Measurements from ENCODE around the gene CHRNB1. TPM values are rescaled to one million over a fixed set of nuclear protein-coding genes. Genes with fewer than 3 reads are reported as not detected.
A peak's percentile ranks its signal among the peaks of the same experiment; 100 is the strongest.

Gene CHRNB1
- polyA plus RNA-seq (2013, experiment 1 of 2), result 7.0 TPM
- 7.2 TPM for polyA plus RNA-seq (2013, experiment 2 of 2)

- Histone ChIP-seq H2BK120ac (ENCODE audit: low read depth, low read length) (no peak within 1 kb of the TSS), H3K27ac (ENCODE audit: low read depth, low read length) (no peak within 1 kb of the TSS), H3K4me3 (ENCODE audit: low read length) (peak within 1 kb of the TSS; percentile 17), H4K5ac (ENCODE audit: low read length) (no peak within 1 kb of the TSS), H3K27me3 (ENCODE audit: insufficient read depth, low read length, poor library complexity) (no peaks in the 10 kb centered on the region), H2AK5ac (ENCODE audit: low read length) (no peak within 1 kb of the TSS), H3K36me3 (ENCODE audit: control insufficient read depth, insufficient read depth, low read length) (no peaks in the 10 kb centered on the region), H3K4me2 (ENCODE audit: low read length) (peak within 1 kb of the TSS; percentile 83), H3K18ac (ENCODE audit: low read length) (no peak within 1 kb of the TSS), H3K79me1 (ENCODE audit: low read length) (no peaks in the 10 kb centered on the region), H3K23ac (ENCODE audit: low read length) (no peak within 1 kb of the TSS), H3K56ac (ENCODE audit: low read length) (peak within 1 kb of the TSS; percentile 89), H3K4ac (ENCODE audit: low read depth, low read length) (no peak within 1 kb of the TSS), H3K4me1 (ENCODE audit: control insufficient read depth, low read depth, low read length) (peaks cover 2% of the 10 kb centered on the region), H3K9ac (ENCODE audit: low read length) (peak within 1 kb of the TSS; percentile 50), H3K79me2 (ENCODE audit: control insufficient read depth, insufficient read depth, low read length) (no peaks in the 10 kb centered on the region), H4K8ac (ENCODE audit: low read depth, low read length) (no peak within 1 kb of the TSS), H2BK5ac (ENCODE audit: low read length) (no peak within 1 kb of the TSS), H2BK15ac (replicated peaks; ENCODE audit: low read depth) (no peak within 1 kb of the TSS)
- WGBS (ENCODE audit: extremely low coverage, insufficient coverage, low lambda C conversion rate), result no CpG with 5 or more reads among the region's 51 CpGs
- DNase-seq, result peak; percentile 87
Observed at GRCh38 chr17:7444682-7445618, at the start of gene CHRNB1. Gene CHRNB1 (plus strand): TSS chr17:7445061. CDS start chr17:7445128, 67 bp downstream.

DNA sequence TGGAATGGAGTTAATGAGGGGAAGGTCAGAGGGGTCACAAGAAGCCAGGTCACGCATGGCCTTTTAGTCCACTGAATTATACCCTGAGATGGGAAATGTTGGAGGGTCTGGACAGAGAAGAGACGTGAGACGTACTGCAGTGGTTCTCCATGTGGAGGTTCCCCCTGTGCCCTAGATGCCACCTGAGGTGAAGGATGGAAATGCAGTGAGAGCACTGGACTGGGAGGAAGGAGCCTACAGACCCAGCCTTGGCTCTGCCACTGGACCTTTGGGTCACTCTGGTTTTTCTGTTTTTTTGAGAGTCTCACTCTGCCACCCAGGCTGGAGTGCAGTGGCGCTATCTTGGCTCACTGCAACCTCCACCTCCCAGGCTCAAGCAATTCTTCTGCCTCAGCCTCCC is 48.7 kb upstream of the CHRNB1 start:
- H3K27me3 ChIP-seq (ENCODE audit: insufficient read depth, low read length, poor library complexity), result no peaks in the 10 kb centered on the region
- no peak overlapping the region for H2AK5ac ChIP-seq (ENCODE audit: low read length)
- H3K4me3 ChIP-seq (ENCODE audit: low read length), result no peak overlapping the region
- H3K23ac ChIP-seq (ENCODE audit: low read length), result no peak overlapping the region
- no peak overlapping the region for H2BK120ac ChIP-seq (ENCODE audit: low read depth, low read length)
- H4K5ac ChIP-seq (ENCODE audit: low read length), result no peak overlapping the region
- H3K79me1 ChIP-seq (ENCODE audit: low read length), result no peaks in the 10 kb centered on the region
- H3K56ac ChIP-seq (ENCODE audit: low read length), result no peak overlapping the region
- no CpG with 5 or more reads among the region's 4 CpGs for WGBS (ENCODE audit: extremely low coverage, insufficient coverage, low lambda C conversion rate)
- H2BK5ac ChIP-seq (ENCODE audit: low read length), result no peak overlapping the region
- no peak overlapping the region for H4K8ac ChIP-seq (ENCODE audit: low read depth, low read length)
- H3K9ac ChIP-seq (ENCODE audit: low read length), result no peak overlapping the region
- no peak overlapping the region for H3K4me2 ChIP-seq (ENCODE audit: low read length)
- H3K18ac ChIP-seq (ENCODE audit: low read length), result no peak overlapping the region
- no peaks in the 10 kb centered on the region for H3K4me1 ChIP-seq (ENCODE audit: control insufficient read depth, low read depth, low read length)
- no peak overlapping the region for H3K27ac ChIP-seq (ENCODE audit: low read depth, low read length)
- no peaks in the 10 kb centered on the region for H3K79me2 ChIP-seq (ENCODE audit: control insufficient read depth, insufficient read depth, low read length)
- H3K36me3 ChIP-seq (ENCODE audit: control insufficient read depth, insufficient read depth, low read length), result peaks cover 1% of the 10 kb centered on the region
- H2BK15ac ChIP-seq (replicated peaks; ENCODE audit: low read depth), result no peak overlapping the region
- no peak overlapping the region for H3K4ac ChIP-seq (ENCODE audit: low read depth, low read length)
- DNase-seq, result no peak

DNA sequence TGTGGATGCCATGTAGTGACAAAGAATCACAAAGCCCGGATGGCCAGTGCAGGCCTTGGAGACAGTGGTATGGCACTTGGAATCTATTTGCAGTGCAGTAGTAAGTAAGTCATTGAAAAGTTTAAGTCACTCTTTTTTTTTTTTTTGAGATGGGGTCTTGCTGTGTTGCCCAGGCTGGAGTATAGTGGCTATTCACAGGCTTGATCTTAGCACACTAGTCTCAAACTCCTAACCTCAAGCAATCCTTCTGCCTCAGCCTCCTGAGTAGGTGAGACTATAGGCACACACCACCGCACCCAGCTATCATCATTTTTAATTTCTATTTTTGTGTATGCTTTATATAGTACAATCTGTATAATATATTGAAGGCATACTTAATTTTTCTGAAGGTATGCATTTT is 46.2 kb upstream of the CHRNB1 start:
- Histone ChIP-seq H3K27ac (ENCODE audit: low read depth, low read length) (no peak overlapping the region), H3K79me1 (ENCODE audit: low read length) (no peaks in the 10 kb centered on the region), H3K27me3 (ENCODE audit: insufficient read depth, low read length, poor library complexity) (no peaks in the 10 kb centered on the region), H3K4me3 (ENCODE audit: low read length) (no peak overlapping the region), H3K79me2 (ENCODE audit: control insufficient read depth, insufficient read depth, low read length) (no peaks in the 10 kb centered on the region), H4K8ac (ENCODE audit: low read depth, low read length) (no peak overlapping the region), H3K9ac (ENCODE audit: low read length) (no peak overlapping the region), H3K18ac (ENCODE audit: low read length) (no peak overlapping the region), H3K23ac (ENCODE audit: low read length) (no peak overlapping the region), H3K4me1 (ENCODE audit: control insufficient read depth, low read depth, low read length) (peaks cover 2% of the 10 kb centered on the region), H2BK15ac (replicated peaks; ENCODE audit: low read depth) (no peak overlapping the region), H2BK120ac (ENCODE audit: low read depth, low read length) (no peak overlapping the region), H3K36me3 (ENCODE audit: control insufficient read depth, insufficient read depth, low read length) (no peaks in the 10 kb centered on the region), H2BK5ac (ENCODE audit: low read length) (no peak overlapping the region), H4K5ac (ENCODE audit: low read length) (no peak overlapping the region), H2AK5ac (ENCODE audit: low read length) (no peak overlapping the region), H3K4ac (ENCODE audit: low read depth, low read length) (no peak overlapping the region), H3K56ac (ENCODE audit: low read length) (no peak overlapping the region), H3K4me2 (ENCODE audit: low read length) (no peak overlapping the region)
- no peak for DNase-seq
- WGBS (ENCODE audit: extremely low coverage, insufficient coverage, low lambda C conversion rate), result no CpG with 5 or more reads among the region's 2 CpGs

DNA sequence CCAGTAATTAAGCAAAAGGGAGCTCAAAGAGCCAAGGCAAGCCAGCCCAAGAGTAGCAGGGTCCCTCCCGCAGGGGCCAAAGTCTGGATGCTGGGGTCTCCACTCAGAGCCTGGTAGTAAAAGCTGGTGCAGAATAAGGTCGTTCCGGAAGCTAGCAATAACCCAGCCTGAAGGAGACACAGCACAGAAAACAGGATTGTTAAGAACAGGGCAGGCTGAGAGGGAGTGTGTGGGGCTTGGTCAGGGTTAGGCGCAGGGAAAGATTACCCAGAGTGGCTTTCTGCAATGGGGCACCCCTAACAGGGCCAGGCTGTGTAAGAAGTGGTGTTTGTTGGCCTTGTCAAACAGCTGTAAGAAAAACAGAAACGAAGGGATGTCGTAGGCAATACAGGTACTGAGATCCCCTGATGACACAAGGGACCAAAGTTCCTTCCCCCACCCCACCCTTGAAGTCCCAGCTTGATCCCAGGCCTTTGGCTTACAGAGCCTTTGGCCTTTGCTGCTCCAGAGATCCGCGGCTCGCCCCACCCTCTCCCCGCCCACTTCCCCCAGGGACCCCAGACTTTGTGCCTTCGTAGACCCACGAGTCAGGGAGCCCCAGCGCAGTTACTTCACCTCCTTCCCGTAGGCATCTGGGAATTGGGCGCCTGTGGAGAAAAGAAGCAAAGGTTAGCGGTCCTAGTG is 41.7 kb upstream of the CHRNB1 start:
- H3K4me1 ChIP-seq (ENCODE audit: control insufficient read depth, low read depth, low read length), result peaks cover 9% of the 10 kb centered on the region
- DNase-seq, result peak; percentile 61
- peak overlapping the region; percentile 38 for H3K4me3 ChIP-seq (ENCODE audit: low read length)
- peak overlapping the region; percentile 91 for H3K18ac ChIP-seq (ENCODE audit: low read length)
- H3K27me3 ChIP-seq (ENCODE audit: insufficient read depth, low read length, poor library complexity), result no peaks in the 10 kb centered on the region
- H4K8ac ChIP-seq (ENCODE audit: low read depth, low read length), result no peak overlapping the region
- H4K5ac ChIP-seq (ENCODE audit: low read length), result no peak overlapping the region
- peak overlapping the region; percentile 19 for H3K4me2 ChIP-seq (ENCODE audit: low read length)
- no peak overlapping the region for H3K23ac ChIP-seq (ENCODE audit: low read length)
- H3K4ac ChIP-seq (ENCODE audit: low read depth, low read length), result peak overlapping the region; percentile 4
- no peak overlapping the region for H2AK5ac ChIP-seq (ENCODE audit: low read length)
- no peak overlapping the region for H2BK120ac ChIP-seq (ENCODE audit: low read depth, low read length)
- peak overlapping the region; percentile 91 for H3K9ac ChIP-seq (ENCODE audit: low read length)
- H3K56ac ChIP-seq (ENCODE audit: low read length), result peak overlapping the region; percentile 75
- H2BK15ac ChIP-seq (replicated peaks; ENCODE audit: low read depth), result no peak overlapping the region
- no peak overlapping the region for H2BK5ac ChIP-seq (ENCODE audit: low read length)
- no CpG with 5 or more reads among the region's 16 CpGs for WGBS (ENCODE audit: extremely low coverage, insufficient coverage, low lambda C conversion rate)
- H3K79me1 ChIP-seq (ENCODE audit: low read length), result no peaks in the 10 kb centered on the region
- H3K36me3 ChIP-seq (ENCODE audit: control insufficient read depth, insufficient read depth, low read length), result no peaks in the 10 kb centered on the region
- no peaks in the 10 kb centered on the region for H3K79me2 ChIP-seq (ENCODE audit: control insufficient read depth, insufficient read depth, low read length)
- H3K27ac ChIP-seq (ENCODE audit: low read depth, low read length), result peak overlapping the region; percentile 0

GRCh38 chr17:7403727-7403976 is 41.2 kb upstream of the CHRNB1 start:
- Histone ChIP-seq H3K4me3 (ENCODE audit: low read length) (peak overlapping the region; percentile 70), H3K4me2 (ENCODE audit: low read length) (peak overlapping the region; percentile 35), H3K27me3 (ENCODE audit: insufficient read depth, low read length, poor library complexity) (no peaks in the 10 kb centered on the region), H3K9ac (ENCODE audit: low read length) (peak overlapping the region; percentile 91), H3K4ac (ENCODE audit: low read depth, low read length) (peak overlapping the region; percentile 4), H3K18ac (ENCODE audit: low read length) (peak overlapping the region; percentile 91), H3K23ac (ENCODE audit: low read length) (no peak overlapping the region), H3K27ac (ENCODE audit: low read depth, low read length) (peak overlapping the region; percentile 92), H4K8ac (ENCODE audit: low read depth, low read length) (no peak overlapping the region), H3K4me1 (ENCODE audit: control insufficient read depth, low read depth, low read length) (peaks cover 9% of the 10 kb centered on the region), H4K5ac (ENCODE audit: low read length) (no peak overlapping the region), H2AK5ac (ENCODE audit: low read length) (no peak overlapping the region), H3K36me3 (ENCODE audit: control insufficient read depth, insufficient read depth, low read length) (no peaks in the 10 kb centered on the region), H3K79me1 (ENCODE audit: low read length) (no peaks in the 10 kb centered on the region), H3K79me2 (ENCODE audit: control insufficient read depth, insufficient read depth, low read length) (no peaks in the 10 kb centered on the region), H2BK5ac (ENCODE audit: low read length) (peak overlapping the region; percentile 64), H2BK15ac (replicated peaks; ENCODE audit: low read depth) (no peak overlapping the region), H3K56ac (ENCODE audit: low read length) (peak overlapping the region; percentile 96), H2BK120ac (ENCODE audit: low read depth, low read length) (no peak overlapping the region)
- no CpG with 5 or more reads among the region's 13 CpGs for WGBS (ENCODE audit: extremely low coverage, insufficient coverage, low lambda C conversion rate)
- DNase-seq, result no peak
